K562 (cell line): ENCODE measurements around the gene SIDT2.

Experiments
- CBFB ChIP-seq: sonication (generic); formaldehyde crosslinking; IDR thresholded peaks from 2 replicates; pipeline ENCODE4 v1.4.0; 2020; ENCODE audit warnings: mild to moderate bottlenecking, missing genetic modification reagents
- FOXK2 ChIP-seq, 2 experiments: fragments of 450-650 bp; IDR thresholded peaks in 1 of 2; conservative IDR thresholded peaks in 1 of 2; 2 replicates each; pipeline ENCODE4 v1.6.1; 2016; ENCODE audit warnings: low read depth in 2 of 2, mild to moderate bottlenecking in 1 of 2
- JUND ChIP-seq, 2 experiments: IDR thresholded peaks; 2 replicates in 1 of 2; 3 replicates in 1 of 2; pipeline ENCODE4 v1.6.1; 2011; ENCODE audit warnings: borderline replicate concordance in 2 of 2, low read depth in 2 of 2, low read length in 2 of 2, improper control_type of control experiment in 1 of 2, missing biosample characterization in 1 of 2, missing genetic modification characterization in 1 of 2, missing genetic modification reagents in 1 of 2
- KLF1 ChIP-seq: fragments of 450-650 bp; IDR thresholded peaks from 2 replicates; pipeline ENCODE4 v1.6.1; 2016; ENCODE audit warnings: missing genetic modification characterization, missing compliant biosample characterization
- MED1 ChIP-seq: sonication (generic); formaldehyde crosslinking; IDR thresholded peaks from 2 replicates; pipeline ENCODE4 v1.8.1; 2023; ENCODE audit warnings: missing genetic modification reagents, borderline replicate concordance
- NR2C1 ChIP-seq, 2 experiments: fragments of 450-650 bp; IDR thresholded peaks; 2 replicates each; pipeline ENCODE4 v1.6.1; 2017; ENCODE audit warnings: mild to moderate bottlenecking in 2 of 2, antibody characterized with exemption in 1 of 2, inconsistent platforms in 1 of 2, missing compliant biosample characterization in 1 of 2, missing genetic modification characterization in 1 of 2
- NRF1 ChIP-seq, 2 experiments: fragments of 450-650 bp; IDR thresholded peaks in 1 of 2; conservative IDR thresholded peaks in 1 of 2; 2 replicates each; pipeline ENCODE4 v1.6.1; 2014; ENCODE audit warnings: mild to moderate bottlenecking in 2 of 2
- POLR2A ChIP-seq: fragments of 450-650 bp; conservative IDR thresholded peaks from 2 replicates; pipeline ENCODE4 v1.6.1; 2016
- RFX5 ChIP-seq: IDR thresholded peaks from 2 replicates; pipeline ENCODE4 v1.6.1; 2011; ENCODE audit warnings: low read depth, mild to moderate bottlenecking, improper control_type of control experiment, low read length
- SMAD3 ChIP-seq: fragments of 450-650 bp; formaldehyde crosslinking; conservative IDR thresholded peaks from 2 replicates; pipeline ENCODE4 v1.4.0; 2020; ENCODE audit warnings: mild to moderate bottlenecking
- THRAP3 ChIP-seq: fragments of 450-650 bp; IDR thresholded peaks from 2 replicates; pipeline ENCODE4 v1.6.1; 2016; ENCODE audit warnings: mild to moderate bottlenecking, inconsistent platforms, borderline replicate concordance
- ZNF24 ChIP-seq: fragments of 450-650 bp; IDR thresholded peaks from 2 replicates; pipeline ENCODE4 v1.6.1; 2016
- TF ChIP-seq, protein P1 (sequence below), 3 experiments: IDR thresholded peaks in 2 of 3; conservative IDR thresholded peaks in 1 of 3; 2 replicates each; pipeline ENCODE4 v1.5.1; 2011 to 2012; ENCODE audit warnings: low read length in 3 of 3, mild to moderate bottlenecking in 3 of 3, control low read depth in 2 of 3, improper control_type of control experiment in 1 of 3, inconsistent platforms in 1 of 3, low read depth in 1 of 3, mixed read lengths in 1 of 3, moderate library complexity in 1 of 3; ENCODE audit not compliant: insufficient read depth in 2 of 3
- TF ChIP-seq, protein P2 (sequence below): IDR thresholded peaks from 3 replicates; pipeline ENCODE4 v1.6.1; 2011; ENCODE audit warnings: borderline replicate concordance, mild to moderate bottlenecking; ENCODE audit not compliant: insufficient read length, insufficient read depth

GRCh38 chr11:117239295-117239694 is 60.8 kb downstream of the SIDT2 start:
- TF ChIP-seq MED1 (CRISPR knock-in tag) (no peak), RFX5 (no peak), POLR2A (no peak), KLF1 (tag) (no peak), FOXK2 (conservative IDR thresholded peaks at IDR 0.05 in 1 of 2, IDR thresholded peaks at IDR 0.05 in 1 of 2; ENCODE audit: low read depth in 2 of 2) (no peak), CBFB (no peak), ZNF24 (no peak), NR2C1 (IDR thresholded peaks at IDR 0.05) (no peak), NR2C1 (tag; IDR thresholded peaks at IDR 0.05) (no peak), THRAP3 (no peak), NRF1 (conservative IDR thresholded peaks at IDR 0.05 in 1 of 2, IDR thresholded peaks at IDR 0.05 in 1 of 2) (no peak), JUND (IDR thresholded peaks at IDR 0.05; ENCODE audit: borderline replicate concordance, low read depth, low read length) (no peak), JUND (tag; IDR thresholded peaks at IDR 0.05; ENCODE audit: borderline replicate concordance, low read depth, low read length) (no peak), SMAD3 (CRISPR knock-in tag) (no peak)
- TF ChIP-seq, protein P1, sequence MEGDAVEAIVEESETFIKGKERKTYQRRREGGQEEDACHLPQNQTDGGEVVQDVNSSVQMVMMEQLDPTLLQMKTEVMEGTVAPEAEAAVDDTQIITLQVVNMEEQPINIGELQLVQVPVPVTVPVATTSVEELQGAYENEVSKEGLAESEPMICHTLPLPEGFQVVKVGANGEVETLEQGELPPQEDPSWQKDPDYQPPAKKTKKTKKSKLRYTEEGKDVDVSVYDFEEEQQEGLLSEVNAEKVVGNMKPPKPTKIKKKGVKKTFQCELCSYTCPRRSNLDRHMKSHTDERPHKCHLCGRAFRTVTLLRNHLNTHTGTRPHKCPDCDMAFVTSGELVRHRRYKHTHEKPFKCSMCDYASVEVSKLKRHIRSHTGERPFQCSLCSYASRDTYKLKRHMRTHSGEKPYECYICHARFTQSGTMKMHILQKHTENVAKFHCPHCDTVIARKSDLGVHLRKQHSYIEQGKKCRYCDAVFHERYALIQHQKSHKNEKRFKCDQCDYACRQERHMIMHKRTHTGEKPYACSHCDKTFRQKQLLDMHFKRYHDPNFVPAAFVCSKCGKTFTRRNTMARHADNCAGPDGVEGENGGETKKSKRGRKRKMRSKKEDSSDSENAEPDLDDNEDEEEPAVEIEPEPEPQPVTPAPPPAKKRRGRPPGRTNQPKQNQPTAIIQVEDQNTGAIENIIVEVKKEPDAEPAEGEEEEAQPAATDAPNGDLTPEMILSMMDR (IDR thresholded peaks at IDR 0.05 in 2 of 3, conservative IDR thresholded peaks at IDR 0.05 in 1 of 3; ENCODE audit: insufficient read depth in 2 of 3, low read depth in 1 of 3, low read length in 3 of 3): 0 out of 6 replicates have a peak, but pooled peaks of 1 of the 3 experiments have one; percentile 17
- TF ChIP-seq, protein P2, sequence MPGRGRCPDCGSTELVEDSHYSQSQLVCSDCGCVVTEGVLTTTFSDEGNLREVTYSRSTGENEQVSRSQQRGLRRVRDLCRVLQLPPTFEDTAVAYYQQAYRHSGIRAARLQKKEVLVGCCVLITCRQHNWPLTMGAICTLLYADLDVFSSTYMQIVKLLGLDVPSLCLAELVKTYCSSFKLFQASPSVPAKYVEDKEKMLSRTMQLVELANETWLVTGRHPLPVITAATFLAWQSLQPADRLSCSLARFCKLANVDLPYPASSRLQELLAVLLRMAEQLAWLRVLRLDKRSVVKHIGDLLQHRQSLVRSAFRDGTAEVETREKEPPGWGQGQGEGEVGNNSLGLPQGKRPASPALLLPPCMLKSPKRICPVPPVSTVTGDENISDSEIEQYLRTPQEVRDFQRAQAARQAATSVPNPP: no peak
